Measurements from ENCODE around the gene PDE2A. TPM values are rescaled to one million over a fixed set of nuclear protein-coding genes. Genes with fewer than 3 reads are reported as not detected.

Gene PDE2A
- total and polyA plus RNA-seq, 10 of the 15 experiments (the other 5 are each of a cell fraction or from before 2014, with no cell fraction given) = 0.06 to 0.15 (median 0.11) TPM; not detected in 6

GRCh38 chr11:72551571-72551970 is 122.7 kb downstream of the PDE2A start:
- no peak for DNase-seq (ENCODE audit: low read depth, low spot score)
- Histone ChIP-seq H3K9me3 (replicated peaks; ENCODE audit: control insufficient read depth, insufficient read depth, low read length) (no peaks in the 10 kb centered on the region), H3K9ac (ENCODE audit: control insufficient read depth, insufficient read depth, low read length) (no peak overlapping the region), H3K4me3 (no peak overlapping the region), H3K27me3 (replicated peaks in 1 of 2; ENCODE audit: control insufficient read depth in 2 of 2, insufficient read depth in 2 of 2, low read length in 1 of 2) (peaks cover 0 to 3% of the 10 kb centered on the region in 2 experiments; a peak in 1 of 4 replicates), H4K20me1 (ENCODE audit: control insufficient read depth, insufficient read depth) (no peaks in the 10 kb centered on the region), H2AFZ (ENCODE audit: control insufficient read depth, low read depth, low read length) (no peak overlapping the region), H3K27ac (ENCODE audit: control insufficient read depth, insufficient read depth) (no peak overlapping the region), H3K4me1 (ENCODE audit: control insufficient read depth, insufficient read depth, low read length) (no peaks in the 10 kb centered on the region), H3K36me3 (ENCODE audit: control insufficient read depth in 2 of 2, insufficient read depth in 2 of 2, low read length in 1 of 2) (no peaks in the 10 kb centered on the region), H3K79me2 (ENCODE audit: control insufficient read depth, insufficient read depth, low read length) (no peaks in the 10 kb centered on the region), H3K4me2 (ENCODE audit: control insufficient read depth, insufficient read depth) (no peak overlapping the region)
- ChIA-PET SMC1A (ENCODE audit: uncharacterized antibody, unreplicated experiment) (interaction anchor here (1.1 kb wide), 1 partner anchor 67 kb away, joined by 3 read pairs; no protein-coding TSS in a partner anchor), POLR2A (no interaction called here), CTCF (interaction anchor here (1.2 to 6.0 kb wide), 4 partner anchors 30 to 80 kb away, joined by 3 to 47 read pairs (median 4); no protein-coding TSS in a partner anchor), RAD21 (ENCODE audit: unreplicated experiment) (interaction anchor here (1.0 kb wide), 1 partner anchor 80 kb away, joined by 3 read pairs; no protein-coding TSS in a partner anchor)
- intact Hi-C loops (cut with micrococcal nuclease; ENCODE audit: unreplicated experiment) (no loop called here), in situ Hi-C loops (cut with MboI) (no loop called here)
- ATAC-seq = no peak
- FAIRE-seq = no peak
- BruUV-seq (replicated peaks) = no TSS peak
- 39% methylated on average over 5 of the region's 5 CpGs for WGBS (ENCODE audit: insufficient coverage, insufficient replicate concordance, low lambda C conversion rate, missing lambda C conversion rate)
- TF ChIP-seq SREBF2 (IDR thresholded peaks at IDR 0.05; ENCODE audit: low read length) = no peak
- no peak for TF ChIP-seq GATAD2B (conservative IDR thresholded peaks at IDR 0.05; ENCODE audit: low read depth)
- no peak for TF ChIP-seq NKRF (conservative IDR thresholded peaks at IDR 0.05)
- no peak for TF ChIP-seq TCF7 (IDR thresholded peaks at IDR 0.05; ENCODE audit: borderline replicate concordance)
- TF ChIP-seq HSF1 (IDR thresholded peaks at IDR 0.05; ENCODE audit: low read depth, low read length) = no peak
- TF ChIP-seq SMC3 (IDR thresholded peaks at IDR 0.05; ENCODE audit: borderline replicate concordance, low read length) = no peak
- TF ChIP-seq TBL1XR1 (IDR thresholded peaks at IDR 0.05; ENCODE audit: low read depth, low read length) = no peak
- TF ChIP-seq BCLAF1 (IDR thresholded peaks at IDR 0.05) = no peak
- no peak for TF ChIP-seq HCFC1 (IDR thresholded peaks at IDR 0.05; ENCODE audit: low read length)
- no peak for TF ChIP-seq CBFB (IDR thresholded peaks at IDR 0.05; ENCODE audit: low read depth)
- no peak for TF ChIP-seq ZBED1 (IDR thresholded peaks at IDR 0.05; ENCODE audit: borderline replicate concordance)
- TF ChIP-seq POU2F2 (IDR thresholded peaks at IDR 0.05; ENCODE audit: borderline replicate concordance, low read depth, low read length) = no peak
- no peak for TF ChIP-seq SREBF1 (IDR thresholded peaks at IDR 0.05; ENCODE audit: low read length)
- no peak for TF ChIP-seq CHD1 (IDR thresholded peaks at IDR 0.05; ENCODE audit: low read depth, low read length)
- TF ChIP-seq SKIL (IDR thresholded peaks at IDR 0.05; ENCODE audit: low read depth, poor library complexity, severe bottlenecking) = no peak
- TF ChIP-seq USF1 (IDR thresholded peaks at IDR 0.05; ENCODE audit: borderline replicate concordance, extremely low read length, insufficient read depth, low read depth, low read length) = no peak
